ENCODE measurements around the gene SRSF12. TPM values are rescaled to one million over a fixed set of nuclear protein-coding genes. Genes with fewer than 3 reads are reported as not detected.
A peak's percentile ranks its signal among the peaks of the same experiment; 100 is the strongest.

SRSF12 gene
- total RNA-seq, 4 donors from 2014 or later, result 0.19 to 0.44 (median 0.38) TPM

DNA sequence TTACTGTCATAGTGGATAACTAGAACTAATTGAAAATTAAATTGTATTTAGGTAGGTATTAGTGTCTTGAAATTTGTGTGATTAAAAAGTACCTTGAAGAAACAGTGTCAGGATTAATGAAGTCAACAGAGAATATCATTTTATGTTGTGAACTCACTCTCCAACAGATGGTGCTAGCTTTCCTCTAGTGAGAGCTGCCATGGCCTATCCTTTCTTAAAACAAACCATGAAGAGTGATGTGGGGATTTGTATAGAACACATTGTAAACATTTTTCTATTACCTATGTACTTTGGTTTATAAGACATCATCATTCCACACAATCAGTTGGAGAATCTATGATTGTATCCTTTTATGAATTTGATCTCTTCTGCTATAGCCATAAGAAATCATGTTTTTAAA, 4.8 kb upstream of the SRSF12 start:
- Histone ChIP-seq H3K27ac (no peak overlapping the region), H3K36me3 (no peaks in the 10 kb centered on the region), H3K9me3 (no peaks in the 10 kb centered on the region), H3K27me3 (peaks cover 0 to 3% (median 0%) of the 10 kb centered on the region in 4 donors), H3K4me3 (no peak overlapping the region), H3K4me1 (peaks cover 0 to 12% (median 0%) of the 10 kb centered on the region in 3 donors)
- TF ChIP-seq, protein P1, sequence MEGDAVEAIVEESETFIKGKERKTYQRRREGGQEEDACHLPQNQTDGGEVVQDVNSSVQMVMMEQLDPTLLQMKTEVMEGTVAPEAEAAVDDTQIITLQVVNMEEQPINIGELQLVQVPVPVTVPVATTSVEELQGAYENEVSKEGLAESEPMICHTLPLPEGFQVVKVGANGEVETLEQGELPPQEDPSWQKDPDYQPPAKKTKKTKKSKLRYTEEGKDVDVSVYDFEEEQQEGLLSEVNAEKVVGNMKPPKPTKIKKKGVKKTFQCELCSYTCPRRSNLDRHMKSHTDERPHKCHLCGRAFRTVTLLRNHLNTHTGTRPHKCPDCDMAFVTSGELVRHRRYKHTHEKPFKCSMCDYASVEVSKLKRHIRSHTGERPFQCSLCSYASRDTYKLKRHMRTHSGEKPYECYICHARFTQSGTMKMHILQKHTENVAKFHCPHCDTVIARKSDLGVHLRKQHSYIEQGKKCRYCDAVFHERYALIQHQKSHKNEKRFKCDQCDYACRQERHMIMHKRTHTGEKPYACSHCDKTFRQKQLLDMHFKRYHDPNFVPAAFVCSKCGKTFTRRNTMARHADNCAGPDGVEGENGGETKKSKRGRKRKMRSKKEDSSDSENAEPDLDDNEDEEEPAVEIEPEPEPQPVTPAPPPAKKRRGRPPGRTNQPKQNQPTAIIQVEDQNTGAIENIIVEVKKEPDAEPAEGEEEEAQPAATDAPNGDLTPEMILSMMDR (IDR thresholded peaks at IDR 0.05), result peak in 5 of 6 experiments; percentile 24 to 55 (median 26)
- no peak for TF ChIP-seq POLR2A (IDR thresholded peaks at IDR 0.05)
- intact Hi-C loops (cut with DNase I), result loop anchor here (10.0 kb wide), 1 partner anchor 122 kb away; no protein-coding TSS in a partner anchor
- no peak for DNase-seq

GRCh38 chr6:89121934-89122333, 4.1 kb upstream of the SRSF12 start:
- H3K4me3 ChIP-seq, result no peak overlapping the region
- no peak for DNase-seq
- intact Hi-C loops (cut with DNase I), result loop anchor here (10.0 kb wide), 1 partner anchor 123 kb away; no protein-coding TSS in a partner anchor
- TF ChIP-seq POLR2A (IDR thresholded peaks at IDR 0.05), result no peak
- TF ChIP-seq, protein P1 (IDR thresholded peaks at IDR 0.05), result no peak
- WGBS, 2 donors, result 80 to 89% methylated on average over 1 of the region's 1 CpG
- H3K27me3 ChIP-seq, result peaks cover 0 to 3% (median 0%) of the 10 kb centered on the region in 4 donors
- H3K27ac ChIP-seq, result no peak overlapping the region
- H3K36me3 ChIP-seq, result no peaks in the 10 kb centered on the region
- H3K9me3 ChIP-seq, result no peaks in the 10 kb centered on the region
- peaks cover 0 to 18% (median 0%) of the 10 kb centered on the region in 3 donors for H3K4me1 ChIP-seq

DNA sequence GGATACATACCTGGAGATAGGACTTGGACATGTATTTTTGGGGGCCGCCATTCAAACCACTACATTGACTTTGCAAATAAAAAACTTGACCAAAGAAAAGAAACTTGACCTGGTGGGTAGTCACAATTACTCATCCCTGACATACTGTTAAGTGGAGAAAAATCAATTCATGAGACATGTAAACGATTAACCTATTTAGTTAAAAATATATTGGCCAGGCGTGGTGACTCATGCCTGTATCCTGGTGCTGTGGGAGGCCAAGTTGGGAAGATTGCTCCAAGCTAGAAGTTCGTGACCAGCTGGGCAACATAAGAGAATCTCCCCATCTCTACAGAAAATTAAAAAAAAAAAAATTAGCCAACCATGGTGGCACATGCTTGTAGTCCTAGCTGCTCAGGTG, 2.5 kb upstream of the SRSF12 start:
- intact Hi-C loops (cut with DNase I), result loop anchor here (10.0 kb wide), 1 partner anchor 124 kb away; no protein-coding TSS in a partner anchor
- 75 to 77% methylated on average over 4 of the region's 4 CpGs for WGBS, 2 donors
- Histone ChIP-seq H3K4me3 (no peak overlapping the region), H3K36me3 (no peaks in the 10 kb centered on the region), H3K9me3 (no peaks in the 10 kb centered on the region), H3K27ac (no peak overlapping the region), H3K4me1 (peaks cover 0 to 23% (median 3%) of the 10 kb centered on the region in 3 donors), H3K27me3 (peaks cover 0 to 3% (median 0%) of the 10 kb centered on the region in 4 donors)
- DNase-seq, result no peak
- TF ChIP-seq, protein P1 (IDR thresholded peaks at IDR 0.05), result no peak
- no peak for TF ChIP-seq POLR2A (IDR thresholded peaks at IDR 0.05)

GRCh38 chr6:89118931-89119330, 1.1 kb upstream of the SRSF12 start:
- no peaks in the 10 kb centered on the region for H3K9me3 ChIP-seq
- WGBS, 2 donors, result 69 to 83% methylated on average over 5 to 7 of the region's 8 CpGs
- H3K4me1 ChIP-seq, result peaks cover 0 to 23% (median 3%) of the 10 kb centered on the region in 3 donors
- H3K36me3 ChIP-seq, result no peaks in the 10 kb centered on the region
- DNase-seq, result no peak
- H3K27ac ChIP-seq, result no peak overlapping the region
- intact Hi-C loops (cut with DNase I), result loop anchor here (10.0 kb wide), 1 partner anchor 134 kb away; no protein-coding TSS in a partner anchor
- H3K27me3 ChIP-seq, result peaks cover 0 to 3% (median 0%) of the 10 kb centered on the region in 4 donors
- TF ChIP-seq, protein P1 (IDR thresholded peaks at IDR 0.05), result no peak
- no peak for TF ChIP-seq POLR2A (IDR thresholded peaks at IDR 0.05)
- H3K4me3 ChIP-seq, result no peak overlapping the region

GRCh38 chr6:89116702-89117101, 1.2 kb downstream of the SRSF12 start:
- H3K9me3 ChIP-seq, result no peaks in the 10 kb centered on the region
- no peak for TF ChIP-seq POLR2A (IDR thresholded peaks at IDR 0.05)
- TF ChIP-seq, protein P1 (IDR thresholded peaks at IDR 0.05), result no peak
- 66 to 67% methylated on average over 6 of the region's 6 CpGs for WGBS, 2 donors
- no peaks in the 10 kb centered on the region for H3K36me3 ChIP-seq
- H3K27ac ChIP-seq, result no peak overlapping the region
- H3K4me3 ChIP-seq, result peak overlapping the region in 2 of 4 donors; percentile 68 to 91
- DNase-seq, result no peak
- peaks cover 0 to 3% (median 0%) of the 10 kb centered on the region in 4 donors for H3K27me3 ChIP-seq
- H3K4me1 ChIP-seq, result peaks cover 0 to 23% (median 3%) of the 10 kb centered on the region in 3 donors
- intact Hi-C loops (cut with DNase I), result loop anchor here (10.0 kb wide), 1 partner anchor 132 kb away; no protein-coding TSS in a partner anchor

All from esophagus squamous epithelium (tissue), 5 donors.